RWPE1 (cell line): ENCODE measurements around the gene RAPGEFL1.

ENCODE experiments used
- CTCF ChIA-PET: fragments of 350-600 bp; sonication (Branson Sonifier 250); formaldehyde crosslinking; extraction: SDS; loops from one replicate; lab custom pipeline; 2021; lab: Yijun Ruan, JAX
- POLR2A ChIA-PET: fragments of 400-600 bp; formaldehyde crosslinking; extraction: SDS; loops from one replicate; lab custom pipeline; 2020; ENCODE audit warnings: antibody characterized with exemption; ENCODE audit not compliant: low non-redundant PET; lab: Yijun Ruan, JAX
- DNase-seq: peaks from one replicate; pipeline ENCODE4 v3.0.0; 2012; ENCODE audit warnings: low spot score
- H3K27ac ChIP-seq: fragments of 450-650 bp; 2 replicates; pipeline ENCODE4 v1.5.1; 2017
- TF ChIP-seq, protein P1 (sequence below): fragments of 450-650 bp; conservative IDR thresholded peaks from 2 replicates; pipeline ENCODE4 v1.5.1; 2017; ENCODE audit warnings: low read depth, mild to moderate bottlenecking

Gene RAPGEFL1

DNA sequence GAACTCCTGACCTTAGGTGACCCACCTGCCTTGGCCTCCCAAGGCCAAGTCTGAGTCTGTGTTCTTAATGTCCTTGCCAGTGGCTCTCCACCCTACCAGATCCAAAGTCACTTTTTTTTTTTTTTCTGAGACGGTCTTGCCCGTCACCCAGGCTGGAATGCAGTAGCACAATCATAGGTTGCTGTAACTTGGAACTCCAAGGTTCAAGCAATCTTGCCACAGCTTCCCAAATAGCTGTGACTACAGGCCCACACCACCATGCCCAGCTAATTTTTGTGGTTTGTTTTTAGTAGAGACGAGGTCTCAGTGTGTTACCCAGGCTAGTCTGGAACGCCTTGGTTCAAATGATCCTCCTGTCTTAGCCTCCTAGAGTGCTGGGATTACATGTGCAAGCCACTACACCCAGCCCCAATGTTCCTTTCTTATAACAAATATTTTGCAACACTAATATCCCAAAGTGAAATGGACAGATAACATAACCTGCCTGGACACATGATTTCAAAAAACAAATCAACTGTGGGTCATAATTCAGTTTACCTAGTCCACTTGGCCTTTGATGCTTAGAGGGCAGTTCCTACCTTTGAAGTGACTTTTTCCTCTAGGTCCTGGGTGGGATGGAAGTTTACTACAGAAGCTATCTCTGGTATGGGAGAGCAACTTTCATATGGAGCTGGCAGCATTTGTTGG, 4.0 kb upstream of the RAPGEFL1 start:
- CTCF ChIA-PET, result interaction anchor here (0.6 kb wide), 1 partner anchor 29 kb away, joined by 4 read pairs; no protein-coding TSS in a partner anchor
- no peak overlapping the region for H3K27ac ChIP-seq

DNA sequence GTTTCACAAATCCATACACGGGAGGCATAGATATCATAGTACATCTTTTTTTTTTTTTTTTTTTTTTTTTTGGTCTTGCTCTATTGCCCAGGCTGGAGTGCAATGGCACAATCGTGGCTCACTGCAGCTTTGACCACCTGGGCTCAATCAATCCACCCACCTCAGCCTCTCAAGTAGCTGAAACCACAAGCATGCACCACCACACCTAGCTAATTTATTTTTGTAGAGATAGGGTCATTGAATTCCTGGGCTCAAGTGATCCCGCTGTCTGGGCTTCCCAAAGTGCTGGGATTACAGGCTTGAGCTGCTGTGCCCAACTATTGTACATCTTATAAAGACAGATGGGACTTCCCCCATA, 3.5 kb upstream of the RAPGEFL1 start:
- POLR2A ChIA-PET, result interaction anchor here (0.7 kb wide), 1 partner anchor 32 kb away, joined by 9 read pairs; no protein-coding TSS in a partner anchor
- H3K27ac ChIP-seq, result no peak overlapping the region
- TF ChIP-seq, protein P1, sequence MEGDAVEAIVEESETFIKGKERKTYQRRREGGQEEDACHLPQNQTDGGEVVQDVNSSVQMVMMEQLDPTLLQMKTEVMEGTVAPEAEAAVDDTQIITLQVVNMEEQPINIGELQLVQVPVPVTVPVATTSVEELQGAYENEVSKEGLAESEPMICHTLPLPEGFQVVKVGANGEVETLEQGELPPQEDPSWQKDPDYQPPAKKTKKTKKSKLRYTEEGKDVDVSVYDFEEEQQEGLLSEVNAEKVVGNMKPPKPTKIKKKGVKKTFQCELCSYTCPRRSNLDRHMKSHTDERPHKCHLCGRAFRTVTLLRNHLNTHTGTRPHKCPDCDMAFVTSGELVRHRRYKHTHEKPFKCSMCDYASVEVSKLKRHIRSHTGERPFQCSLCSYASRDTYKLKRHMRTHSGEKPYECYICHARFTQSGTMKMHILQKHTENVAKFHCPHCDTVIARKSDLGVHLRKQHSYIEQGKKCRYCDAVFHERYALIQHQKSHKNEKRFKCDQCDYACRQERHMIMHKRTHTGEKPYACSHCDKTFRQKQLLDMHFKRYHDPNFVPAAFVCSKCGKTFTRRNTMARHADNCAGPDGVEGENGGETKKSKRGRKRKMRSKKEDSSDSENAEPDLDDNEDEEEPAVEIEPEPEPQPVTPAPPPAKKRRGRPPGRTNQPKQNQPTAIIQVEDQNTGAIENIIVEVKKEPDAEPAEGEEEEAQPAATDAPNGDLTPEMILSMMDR, result no peak
- DNase-seq, result no peak
- CTCF ChIA-PET, result interaction anchor here (0.6 kb wide), 1 partner anchor 29 kb away, joined by 4 read pairs; no protein-coding TSS in a partner anchor

More for the DNA sequence above, 4.0 kb upstream of the RAPGEFL1 start:
- TF ChIP-seq, protein P1, result no peak
- DNase-seq, result no peak
- POLR2A ChIA-PET, result interaction anchor here (0.7 kb wide), 1 partner anchor 31 kb away, joined by 9 read pairs; no protein-coding TSS in a partner anchor

DNA sequence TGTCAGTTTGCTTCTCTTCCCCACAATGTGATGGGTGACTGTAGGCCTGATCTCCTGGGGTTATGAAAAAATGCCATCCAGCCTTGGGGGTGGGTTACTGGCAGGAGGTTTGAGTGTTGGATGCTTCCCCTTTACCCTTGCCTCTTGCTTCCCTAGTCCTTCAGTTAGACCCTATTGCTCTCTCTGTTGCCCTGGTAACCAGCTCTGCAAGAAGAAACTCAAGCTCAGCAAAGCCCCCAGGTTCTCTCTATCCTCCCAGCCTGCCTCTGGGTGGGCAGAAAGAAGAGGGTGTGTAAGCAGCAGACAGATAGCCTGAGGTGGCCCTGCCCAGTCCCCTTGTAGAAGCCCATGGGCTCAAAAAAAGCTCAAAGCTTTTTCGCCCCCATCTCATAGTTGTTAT, 2.8 kb upstream of the RAPGEFL1 start:
- ChIA-PET CTCF (no interaction called here), POLR2A (no interaction called here)

DNA sequence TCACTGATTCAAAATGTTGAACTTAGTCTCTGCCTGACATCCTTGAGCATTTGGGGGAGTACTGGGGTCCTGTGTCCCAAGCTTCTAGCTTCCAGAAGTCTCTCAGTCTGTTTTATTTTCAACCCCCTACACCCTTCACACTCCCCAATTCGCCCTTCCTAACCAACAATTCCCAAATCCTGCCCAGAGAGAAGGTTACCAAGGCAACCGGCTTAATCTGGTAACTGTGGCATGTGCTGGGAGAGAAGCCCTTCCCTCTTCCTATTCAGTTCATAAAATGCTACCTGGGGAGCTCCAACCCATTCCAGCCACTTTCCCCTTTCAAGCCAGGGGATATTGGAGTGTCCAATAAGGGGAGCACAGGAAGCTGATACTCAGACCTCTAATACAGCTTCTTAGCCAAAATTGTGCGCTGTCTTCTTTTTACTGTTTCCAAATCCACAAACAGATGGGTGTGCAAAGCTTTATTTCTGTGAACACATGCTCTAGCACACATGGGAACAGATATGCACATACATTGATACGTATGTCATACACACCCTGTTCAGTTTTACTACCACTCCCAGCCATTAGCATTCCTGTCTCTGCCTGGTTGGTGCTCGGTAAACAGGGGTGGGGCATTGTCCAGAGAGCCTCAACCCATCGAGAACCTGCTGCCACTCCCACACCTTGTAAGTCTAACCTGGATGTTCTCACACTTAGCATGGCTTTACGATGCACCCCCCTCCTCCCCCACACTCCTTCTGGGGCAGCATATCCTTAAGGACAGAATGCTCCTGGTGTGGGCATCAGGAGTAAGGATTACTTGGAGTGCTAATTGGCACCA, 1.1 kb upstream of the RAPGEFL1 start:
- peak; percentile 92 for DNase-seq
- TF ChIP-seq, protein P1, result no peak
- H3K27ac ChIP-seq, result peak overlapping the region; percentile 77
- ChIA-PET POLR2A (interaction anchor here (0.5 to 0.7 kb wide), 3 partner anchors 31 to 1834 kb away, joined by 3 to 9 read pairs (median 4); no protein-coding TSS in a partner anchor), CTCF (interaction anchor here (0.7 to 0.9 kb wide), 4 partner anchors 15 to 35 kb away, joined by 3 to 4 read pairs (median 3); no protein-coding TSS in a partner anchor)

More for the DNA sequence above, 2.8 kb upstream of the RAPGEFL1 start:
- TF ChIP-seq, protein P1, result no peak
- DNase-seq, result no peak
- H3K27ac ChIP-seq, result peak overlapping the region; percentile 42

DNA sequence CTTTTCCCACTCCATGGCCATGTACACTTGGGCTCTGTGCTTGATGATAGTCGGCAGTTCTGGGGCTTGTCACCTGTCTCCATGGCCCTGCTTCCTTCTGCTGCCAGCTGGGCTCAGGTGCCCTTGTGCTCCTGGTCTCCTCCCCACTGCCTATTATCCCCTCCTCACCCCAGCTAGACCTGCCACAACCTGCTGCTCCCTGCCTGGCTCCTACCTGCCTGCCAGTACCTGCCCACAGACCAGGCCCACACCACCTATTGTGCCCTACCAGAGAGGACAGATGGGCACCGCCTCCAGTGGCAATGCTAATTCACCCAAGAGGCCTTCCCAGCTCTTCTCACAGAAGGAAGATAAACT, 538 bp upstream of the RAPGEFL1 start:
- ChIA-PET POLR2A (interaction anchor here (0.7 kb wide), 1 partner anchor 36 kb away, joined by 3 read pairs; no protein-coding TSS in a partner anchor), CTCF (interaction anchor here (0.8 kb wide), 1 partner anchor 35 kb away, joined by 3 read pairs; no protein-coding TSS in a partner anchor)
- peak; percentile 89 for DNase-seq
- TF ChIP-seq, protein P1, result no peak
- H3K27ac ChIP-seq, result peak overlapping the region; percentile 77

DNA sequence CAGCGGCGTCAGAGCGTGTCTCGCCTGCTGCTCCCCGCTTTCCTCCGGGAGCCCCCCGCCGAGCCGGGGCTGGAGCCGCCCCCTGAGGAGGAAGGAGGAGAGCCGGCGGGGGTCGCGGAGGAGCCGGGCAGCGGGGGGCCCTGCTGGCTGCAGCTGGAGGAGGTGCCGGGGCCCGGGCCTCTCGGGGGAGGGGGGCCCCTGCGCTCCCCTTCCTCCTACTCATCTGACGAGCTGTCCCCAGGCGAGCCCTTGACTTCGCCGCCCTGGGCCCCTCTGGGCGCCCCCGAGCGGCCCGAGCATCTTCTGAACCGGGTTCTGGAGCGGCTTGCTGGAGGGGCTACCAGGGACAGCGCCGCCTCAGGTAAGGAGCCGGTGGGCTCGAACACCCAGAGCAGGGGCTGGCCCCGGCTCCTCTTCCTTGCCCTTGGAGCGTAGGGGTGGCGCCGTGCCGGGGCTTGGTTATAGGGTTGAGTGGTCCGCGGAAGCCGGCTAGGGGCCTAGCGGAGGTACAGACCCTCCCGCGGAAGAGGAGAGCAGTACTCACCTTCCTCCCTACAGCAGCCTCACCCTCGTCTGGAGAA, 841 bp downstream of the RAPGEFL1 start:
- ChIA-PET POLR2A (interaction anchor here (0.7 kb wide), 1 partner anchor 39 kb away, joined by 3 read pairs; no protein-coding TSS in a partner anchor), CTCF (interaction anchor here (0.7 to 1.9 kb wide), 4 partner anchors 10 to 27 kb away, joined by 3 to 7 read pairs (median 4); no protein-coding TSS in a partner anchor)
- TF ChIP-seq, protein P1, result no peak
- H3K27ac ChIP-seq, result peak overlapping the region; percentile 77
- DNase-seq, result no peak
